Stimulated activated CD4-positive, alpha-beta T cell treated with anti-CD3 and anti-CD28 coated beads, Interleukin-4, amount 100 ng/mL, for 1 hour (primary cell): ENCODE data around the gene DEFB131B.
A peak's percentile ranks its signal among the peaks of the same experiment; 100 is the strongest.
"Not testable (repeated sequence)": the region's sequence is repeated elsewhere in the genome, so short reads cannot be mapped to it uniquely, and the experiment has no call there.

Experiments used
- DNase-seq: peaks from one replicate; pipeline ENCODE4 v3.0.0-alpha.2; 2020

Gene DEFB131B

GRCh38 chr11:71878059-71878458 is at the start of gene DEFB131B:
DEFB131B (plus strand) TSS chr11:71878453; CDS start chr11:71878453, 0 bp downstream.
- DNase-seq = not testable (repeated sequence)

- DNase-seq = not testable (repeated sequence)
Observed at GRCh38 chr11:71829247-71829646, 49.0 kb upstream of the DEFB131B start.

- DNase-seq = not testable (repeated sequence)
Observed at GRCh38 chr11:71829686-71830085, 48.6 kb upstream of the DEFB131B start.

- DNase-seq = not testable (repeated sequence)
Observed at GRCh38 chr11:71832811-71833210, 45.4 kb upstream of the DEFB131B start, which contains the start of gene DEFB108B. DEFB108B (plus strand) TSS chr11:71833200; CDS start chr11:71833200, 0 bp downstream.

- DNase-seq = not testable (repeated sequence)
Observed at GRCh38 chr11:71842720-71843119, 35.5 kb upstream of the DEFB131B start.

GRCh38 chr11:71843355-71843754 is 34.9 kb upstream of the DEFB131B start:
- DNase-seq = not testable (repeated sequence)

- no peak for DNase-seq
Observed at GRCh38 chr11:71843858-71844257, 34.4 kb upstream of the DEFB131B start.

- not testable (repeated sequence) for DNase-seq
Observed at GRCh38 chr11:71853895-71854294, 24.4 kb upstream of the DEFB131B start.

GRCh38 chr11:71855880-71856279 is 22.4 kb upstream of the DEFB131B start:
- not testable (repeated sequence) for DNase-seq

- DNase-seq = not testable (repeated sequence)
Observed at GRCh38 chr11:71860835-71861234, 17.4 kb upstream of the DEFB131B start.

- not testable (repeated sequence) for DNase-seq
Observed at GRCh38 chr11:71863978-71864627, 14.2 kb upstream of the DEFB131B start.

- not testable (repeated sequence) for DNase-seq
Observed at GRCh38 chr11:71867209-71867608, 11.0 kb upstream of the DEFB131B start.

GRCh38 chr11:71869931-71870330 is 8.3 kb upstream of the DEFB131B start:
- not testable (repeated sequence) for DNase-seq

GRCh38 chr11:71870661-71871060 is 7.6 kb upstream of the DEFB131B start:
- not testable (repeated sequence) for DNase-seq

GRCh38 chr11:71876262-71876661 is 2.0 kb upstream of the DEFB131B start:
- DNase-seq = not testable (repeated sequence)

GRCh38 chr11:71885806-71886205 is 7.6 kb downstream of the DEFB131B start:
- not testable (repeated sequence) for DNase-seq

GRCh38 chr11:71888335-71889010 is 10.2 kb downstream of the DEFB131B start:
- DNase-seq = not testable (repeated sequence)

GRCh38 chr11:71889181-71889872 is 11.1 kb downstream of the DEFB131B start:
- not testable (repeated sequence) for DNase-seq

GRCh38 chr11:71895961-71896360 is 17.7 kb downstream of the DEFB131B start:
- no peak for DNase-seq

- not testable (repeated sequence) for DNase-seq
Observed at GRCh38 chr11:71901137-71901536, 22.9 kb downstream of the DEFB131B start.

GRCh38 chr11:71908218-71908617 is 30.0 kb downstream of the DEFB131B start:
- DNase-seq = no peak

GRCh38 chr11:71910775-71911174 is 32.5 kb downstream of the DEFB131B start:
- not testable (repeated sequence) for DNase-seq

GRCh38 chr11:71911321-71911985 is 33.2 kb downstream of the DEFB131B start:
- peak; percentile 81 for DNase-seq
